Right lobe of liver (tissue), 6 donors: ENCODE measurements around the gene ASCC1. TPM values are rescaled to one million over a fixed set of nuclear protein-coding genes. Genes with fewer than 3 reads are reported as not detected.
A peak's percentile ranks its signal among the peaks of the same experiment; 100 is the strongest.

Experiments used
- ATAC-seq, 4 donors: fragments of 200-7000 bp; cut with Tn5 transposase; one replicate each; pipeline ENCODE4 v1.9.1; 2020; ENCODE audit warnings: mild to moderate bottlenecking in 4 of 4, moderate library complexity in 4 of 4
- DNase-seq, 3 donors: peaks; one replicate each; pipeline ENCODE4 v3.0.0-alpha.2; 2020
- H3K27ac ChIP-seq, 3 donors: fragments of 200-600 bp; one replicate each; pipeline ENCODE4 v1.8.0; 2022
- H3K27me3 ChIP-seq, 2 donors: fragments of 200-600 bp; one replicate each; pipeline ENCODE4 v1.8.0; 2022
- H3K36me3 ChIP-seq, 4 donors: fragments of 200-600 bp; sonication (generic) in 1 of 4; one replicate each; pipeline versions ENCODE4 v1.5.1 to v1.8.0; 2017 to 2022; ENCODE audit warnings: control low read depth in 1 of 4
- H3K4me1 ChIP-seq, 4 donors: fragments of 200-600 bp; sonication (generic) in 1 of 4; one replicate each; pipeline versions ENCODE4 v1.5.1 to v1.8.0; 2017 to 2022; ENCODE audit warnings: control low read depth in 1 of 4
- H3K4me3 ChIP-seq, 3 donors: fragments of 200-600 bp; one replicate each; pipeline ENCODE4 v1.8.0; 2022
- H3K9me3 ChIP-seq, 4 donors: fragments of 200-600 bp; sonication (generic) in 1 of 4; one replicate each; pipeline versions ENCODE4 v1.5.1 to v1.8.0; 2017 to 2022; ENCODE audit warnings: control low read depth in 1 of 4
- POLR2A ChIP-seq: fragments of 450-650 bp; IDR thresholded peaks from one replicate; pipeline ENCODE4 v1.6.1; 2017; ENCODE audit warnings: antibody characterized with exemption, mild to moderate bottlenecking
- WGBS: methylation state at CpG from one replicate; pipeline ENCODE4 v1.1.6; 2018; ENCODE audit warnings: low coverage, low lambda C conversion rate; ENCODE audit not compliant: insufficient coverage; ENCODE audit errors: missing lambda C conversion rate; 5-methylcytosine and 5-hydroxymethylcytosine counted together
- intact Hi-C, 2 donors: fragments of 100-400 bp; cut with DNase I; formaldehyde crosslinking; loops; one replicate each; pipeline versions ENCODE4 v1.11.2 to v1.14.1; 2022
- total RNA-seq, 6 experiments: library from RNA; depleted of rRNA in 2 of 6; stranded (reverse); fragments of >200 nt in 2 of 6; fragmentation: NEBNext Ultra II Directional in 3 of 6; extraction: Animal tissue kit (Norgen Biotek cat#: 25700) in 3 of 6; gene quantifications; one replicate each; pipeline versions ENCODE4 v1.1.0 to v1.2.4, GENCODE V29; 2016 to 2023
- TF ChIP-seq, protein P1 (sequence below), 4 donors: fragments of 200-600 bp in 3 of 4; fragments of 450-650 bp in 1 of 4; IDR thresholded peaks; one replicate each; pipeline versions ENCODE4 v1.5.1 to v1.8.0; 2016 to 2022; ENCODE audit warnings: antibody characterized with exemption in 4 of 4, mild to moderate bottlenecking in 2 of 4
- donor health status: DM: no; HTN: yes; CAD: no.
- donor health status: DM: no; HTN: no; CAD: no.
- donor health status: DM: no; HTN: no; CAD: no.
- donor health status: DM: no; HTN: yes; CAD: no.
- donor health status: DM: no; HTN: yes; CAD: no.

The ASCC1 gene
- total RNA-seq, 6 experiments from 2014 or later: 12.0 to 26.5 (median 14.5) TPM

DNA sequence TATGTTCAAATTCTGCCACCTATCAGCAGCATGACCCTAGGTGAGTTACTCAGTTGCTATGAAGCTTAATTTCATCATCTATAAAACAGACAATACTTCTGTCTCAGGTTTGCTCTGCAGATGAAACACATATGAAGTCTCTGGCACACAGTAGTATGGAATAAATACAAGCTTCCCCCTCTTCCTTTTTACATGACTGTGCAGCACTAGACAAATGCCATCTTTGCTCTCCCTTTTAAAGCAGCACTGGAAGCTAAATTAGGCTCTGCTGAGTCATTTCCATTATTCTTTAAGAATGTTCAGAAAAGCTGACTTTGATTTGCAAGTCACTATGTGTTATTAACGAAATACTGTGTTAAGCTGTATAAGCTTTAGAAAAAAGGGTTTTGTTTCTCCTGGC, 40.9 kb downstream of the ASCC1 start:
- no peak overlapping the region for H3K4me3 ChIP-seq
- TF ChIP-seq POLR2A: no peak
- TF ChIP-seq, protein P1, sequence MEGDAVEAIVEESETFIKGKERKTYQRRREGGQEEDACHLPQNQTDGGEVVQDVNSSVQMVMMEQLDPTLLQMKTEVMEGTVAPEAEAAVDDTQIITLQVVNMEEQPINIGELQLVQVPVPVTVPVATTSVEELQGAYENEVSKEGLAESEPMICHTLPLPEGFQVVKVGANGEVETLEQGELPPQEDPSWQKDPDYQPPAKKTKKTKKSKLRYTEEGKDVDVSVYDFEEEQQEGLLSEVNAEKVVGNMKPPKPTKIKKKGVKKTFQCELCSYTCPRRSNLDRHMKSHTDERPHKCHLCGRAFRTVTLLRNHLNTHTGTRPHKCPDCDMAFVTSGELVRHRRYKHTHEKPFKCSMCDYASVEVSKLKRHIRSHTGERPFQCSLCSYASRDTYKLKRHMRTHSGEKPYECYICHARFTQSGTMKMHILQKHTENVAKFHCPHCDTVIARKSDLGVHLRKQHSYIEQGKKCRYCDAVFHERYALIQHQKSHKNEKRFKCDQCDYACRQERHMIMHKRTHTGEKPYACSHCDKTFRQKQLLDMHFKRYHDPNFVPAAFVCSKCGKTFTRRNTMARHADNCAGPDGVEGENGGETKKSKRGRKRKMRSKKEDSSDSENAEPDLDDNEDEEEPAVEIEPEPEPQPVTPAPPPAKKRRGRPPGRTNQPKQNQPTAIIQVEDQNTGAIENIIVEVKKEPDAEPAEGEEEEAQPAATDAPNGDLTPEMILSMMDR (IDR thresholded peaks at IDR 0.05): no peak
- no peak overlapping the region for H3K27ac ChIP-seq
- intact Hi-C loops: no loop called here
- H3K9me3 ChIP-seq: no peaks in the 10 kb centered on the region
- peaks cover 0 to 5% (median 0%) of the 10 kb centered on the region in 4 donors for H3K36me3 ChIP-seq
- ATAC-seq: peak in 1 of 4 donors; percentile 24
- WGBS: 57% methylated on average over 1 of the region's 1 CpG
- no peaks in the 10 kb centered on the region for H3K4me1 ChIP-seq
- no peak for DNase-seq
- no peaks in the 10 kb centered on the region for H3K27me3 ChIP-seq

DNA sequence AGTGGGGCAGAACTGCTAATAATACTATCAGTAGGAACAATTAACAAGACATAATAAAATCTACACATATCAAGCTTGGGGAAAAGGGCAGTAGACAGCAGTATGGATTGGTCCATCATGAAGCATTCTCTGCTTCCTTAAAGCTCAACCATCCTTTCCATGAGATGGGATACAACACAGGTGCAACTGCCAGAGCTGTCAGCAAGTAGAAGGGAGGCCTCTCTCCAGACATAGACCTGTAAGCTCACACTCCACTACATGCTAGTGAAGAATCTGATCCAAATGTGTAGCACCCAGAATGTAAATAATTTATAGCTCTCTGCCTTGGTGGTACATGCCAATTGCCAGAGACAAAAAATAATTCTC, 41.8 kb downstream of the ASCC1 start:
- no peaks in the 10 kb centered on the region for H3K9me3 ChIP-seq
- no peak overlapping the region for H3K4me3 ChIP-seq
- no peaks in the 10 kb centered on the region for H3K27me3 ChIP-seq
- no peak overlapping the region for H3K27ac ChIP-seq
- no peaks in the 10 kb centered on the region for H3K4me1 ChIP-seq
- DNase-seq (no peak), ATAC-seq (no peak)
- no peak for TF ChIP-seq POLR2A
- TF ChIP-seq, protein P1 (IDR thresholded peaks at IDR 0.05): no peak
- H3K36me3 ChIP-seq: peaks cover 0 to 5% (median 0%) of the 10 kb centered on the region in 4 donors
- intact Hi-C loops: no loop called here

DNA sequence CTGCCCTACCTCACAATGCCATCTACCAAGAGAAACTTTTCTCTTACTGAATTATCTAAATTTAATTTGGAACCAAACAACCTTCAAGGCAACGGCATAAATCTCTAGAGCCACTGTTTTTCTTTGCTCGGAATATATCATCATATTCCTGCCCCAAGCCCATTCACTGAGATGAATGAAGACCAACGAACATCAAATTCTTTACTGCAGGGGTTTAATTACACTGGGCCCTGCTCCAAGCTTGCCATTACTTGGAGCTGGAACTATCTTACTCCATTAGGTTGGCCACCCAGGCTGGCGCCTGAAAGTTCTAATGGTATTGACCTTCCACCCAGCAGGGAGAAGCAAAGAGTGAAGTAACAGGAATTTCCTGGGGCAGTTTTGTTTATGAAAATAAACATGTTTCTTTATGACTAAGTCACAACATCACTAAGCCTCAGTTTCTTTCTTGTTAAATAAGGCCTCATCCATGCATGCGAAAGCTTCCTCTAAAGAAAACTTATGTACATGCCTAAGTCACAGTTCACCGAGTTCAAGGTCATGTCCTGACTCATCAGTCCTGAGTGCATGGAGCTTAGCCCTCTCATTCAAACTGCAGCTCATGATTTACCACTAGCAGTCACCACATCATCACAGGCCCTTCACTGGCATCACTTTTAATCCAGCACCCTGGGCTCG, 42.3 kb downstream of the ASCC1 start:
- intact Hi-C loops: no loop called here
- Histone ChIP-seq H3K36me3 (peaks cover 0 to 1% (median 0%) of the 10 kb centered on the region in 4 donors), H3K27me3 (no peaks in the 10 kb centered on the region), H3K4me3 (no peak overlapping the region), H3K9me3 (no peaks in the 10 kb centered on the region), H3K27ac (no peak overlapping the region), H3K4me1 (no peaks in the 10 kb centered on the region)
- 82% methylated on average over 7 of the region's 7 CpGs for WGBS
- ATAC-seq: peak in 1 of 4 donors; percentile 22
- no peak for DNase-seq
- TF ChIP-seq POLR2A: no peak
- TF ChIP-seq, protein P1 (IDR thresholded peaks at IDR 0.05): no peak

DNA sequence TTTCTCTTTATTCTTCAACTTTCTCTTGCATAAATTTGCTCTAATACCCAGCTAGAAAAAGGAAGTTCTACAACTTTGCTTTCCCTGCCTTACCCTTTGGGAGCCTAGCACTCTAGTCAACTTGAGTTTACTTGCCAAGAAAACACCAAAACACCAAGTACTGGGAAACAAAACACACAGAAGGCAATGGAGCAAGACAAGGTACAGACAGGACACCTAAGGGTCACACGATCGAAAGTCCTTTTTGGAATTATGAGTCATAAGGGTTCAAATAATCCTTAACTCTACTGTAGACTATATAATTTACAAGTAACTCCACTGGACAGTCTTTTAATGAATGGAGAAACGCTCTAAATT, 42.8 kb downstream of the ASCC1 start:
- no peaks in the 10 kb centered on the region for H3K9me3 ChIP-seq
- ATAC-seq (no peak), DNase-seq (no peak)
- H3K4me3 ChIP-seq: no peak overlapping the region
- H3K27ac ChIP-seq: no peak overlapping the region
- no peaks in the 10 kb centered on the region for H3K36me3 ChIP-seq
- TF ChIP-seq POLR2A: no peak
- TF ChIP-seq, protein P1 (IDR thresholded peaks at IDR 0.05): no peak
- intact Hi-C loops: no loop called here
- no peaks in the 10 kb centered on the region for H3K4me1 ChIP-seq
- 90% methylated on average over 3 of the region's 3 CpGs for WGBS
- no peaks in the 10 kb centered on the region for H3K27me3 ChIP-seq
